ENCODE results near the gene CAPNS1. TPM values are rescaled to one million over a fixed set of nuclear protein-coding genes. Genes with fewer than 3 reads are reported as not detected.

The CAPNS1 gene
- total RNA-seq, 1 donor, result 398 TPM

DNA sequence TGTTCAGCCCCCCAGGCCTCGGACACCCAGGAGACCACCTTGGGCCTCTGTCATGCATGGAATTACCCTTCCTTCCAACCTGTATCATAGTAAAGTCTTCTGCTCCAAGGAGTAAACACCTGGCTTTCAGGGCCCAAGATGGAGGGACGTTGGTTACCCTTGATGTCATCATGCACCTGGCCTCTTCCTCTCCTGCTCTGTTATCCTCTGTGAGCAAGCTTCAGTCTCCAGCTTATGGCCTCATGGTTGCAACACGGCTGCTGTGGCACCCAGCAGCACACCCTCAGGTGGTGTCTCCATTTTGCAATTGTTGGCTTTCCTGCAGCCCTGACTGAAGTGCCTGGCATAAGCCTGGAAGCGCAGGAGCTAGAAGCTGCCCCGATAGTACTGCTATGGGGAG lies 32.9 kb upstream of the CAPNS1 start:
- no peak overlapping the region for H3K4me3 ChIP-seq (ENCODE audit: low read depth, low read length)
- DNase-seq (ENCODE audit: low read depth), result no peak
- TF ChIP-seq CTCF (IDR thresholded peaks at IDR 0.05; ENCODE audit: insufficient read depth, low read length), result no peak

- H3K4me3 ChIP-seq (ENCODE audit: low read depth, low read length), result no peak overlapping the region
- TF ChIP-seq CTCF (IDR thresholded peaks at IDR 0.05; ENCODE audit: insufficient read depth, low read length), result no peak
- no peak for DNase-seq (ENCODE audit: low read depth)
Measured at GRCh38 chr19:36108684-36109083, 31.2 kb upstream of the CAPNS1 start.

DNA sequence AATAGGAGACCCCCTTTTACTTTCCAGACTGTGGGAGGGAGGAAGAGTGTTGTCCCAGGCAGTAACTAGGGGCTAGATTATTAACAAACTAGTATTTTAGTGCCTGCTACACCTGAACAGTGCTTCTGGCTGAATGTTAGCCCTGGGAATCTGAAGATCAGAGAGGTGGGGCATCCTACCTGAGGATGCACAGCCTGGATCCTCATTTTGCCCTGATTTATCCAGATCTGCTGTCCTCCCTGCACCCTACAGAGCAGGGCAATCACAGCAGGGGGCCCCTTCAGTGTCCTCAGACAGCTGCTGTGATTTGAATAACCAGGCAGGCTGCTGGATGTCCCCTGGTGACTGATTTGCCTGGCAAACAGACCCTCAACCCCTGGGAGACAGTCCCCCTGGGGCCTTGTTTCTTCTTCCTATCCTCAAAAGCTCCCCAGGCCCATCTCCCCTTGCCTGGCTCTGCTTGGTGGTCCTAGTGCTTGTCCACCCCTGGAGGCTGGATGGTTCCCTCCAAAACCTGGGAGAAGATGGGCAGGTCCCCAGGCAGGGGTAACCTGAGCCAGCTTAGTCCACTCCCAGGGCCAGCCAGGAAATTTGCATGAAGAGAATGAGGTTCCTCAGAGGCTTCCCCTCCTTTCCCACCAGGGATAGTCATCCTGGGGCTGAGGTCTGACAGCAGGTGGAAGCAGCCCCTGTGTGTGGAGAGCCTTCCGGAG lies 29.2 kb upstream of the CAPNS1 start, which contains the start of gene OVOL3:
TSS of gene OVOL3 (plus strand) at position 657 of the 713 bp plus-strand sequence. CDS start 60 bp downstream, outside the sequence.
- no peak within 1 kb of the TSS for H3K4me3 ChIP-seq (ENCODE audit: low read depth, low read length)
- no peak for TF ChIP-seq CTCF (IDR thresholded peaks at IDR 0.05; ENCODE audit: insufficient read depth, low read length)
- no peak for DNase-seq (ENCODE audit: low read depth)

DNA sequence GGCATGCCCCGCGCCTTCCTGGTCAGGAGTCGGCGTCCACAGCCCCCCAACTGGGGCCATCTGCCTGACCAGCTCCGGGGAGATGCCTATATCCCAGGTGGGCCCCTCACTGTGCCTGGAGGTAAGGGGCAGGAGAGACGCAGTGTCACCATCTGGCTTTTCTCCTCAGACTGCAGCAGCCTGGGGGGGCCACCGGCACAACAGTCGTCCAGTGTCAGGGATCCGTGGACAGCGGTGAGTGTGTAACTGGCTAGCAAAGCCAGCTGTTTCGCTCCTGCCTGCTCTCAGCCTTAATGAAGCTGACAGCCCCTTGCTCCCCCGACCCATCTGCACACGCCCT lies 28.7 kb upstream of the CAPNS1 start:
- DNase-seq (ENCODE audit: low read depth), result no peak
- TF ChIP-seq CTCF (IDR thresholded peaks at IDR 0.05; ENCODE audit: insufficient read depth, low read length), result no peak

DNA sequence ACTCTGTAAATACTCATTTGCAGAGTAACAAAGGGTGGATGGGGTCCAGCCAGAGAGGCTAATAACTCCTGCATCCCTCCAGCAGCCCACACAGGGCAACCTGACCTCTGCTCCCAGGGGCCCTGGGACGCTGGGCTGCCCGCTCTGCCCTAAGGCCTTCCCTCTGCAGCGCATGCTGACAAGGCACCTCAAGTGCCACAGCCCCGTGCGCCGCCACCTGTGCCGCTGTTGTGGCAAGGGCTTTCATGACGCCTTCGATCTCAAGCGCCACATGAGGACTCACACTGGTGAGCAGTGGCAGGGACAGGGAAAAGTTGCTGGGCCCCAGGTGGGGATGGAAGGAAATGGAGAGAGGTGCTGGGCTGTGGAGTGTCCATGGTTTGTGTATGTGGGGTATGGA lies 27.2 kb upstream of the CAPNS1 start:
- no peak for DNase-seq (ENCODE audit: low read depth)
- no peak for TF ChIP-seq CTCF (IDR thresholded peaks at IDR 0.05; ENCODE audit: insufficient read depth, low read length)
- no peak overlapping the region for H3K4me3 ChIP-seq (ENCODE audit: low read depth, low read length)

More for the DNA sequence above, 28.7 kb upstream of the CAPNS1 start:
- no peak overlapping the region for H3K4me3 ChIP-seq (ENCODE audit: low read depth, low read length)

DNA sequence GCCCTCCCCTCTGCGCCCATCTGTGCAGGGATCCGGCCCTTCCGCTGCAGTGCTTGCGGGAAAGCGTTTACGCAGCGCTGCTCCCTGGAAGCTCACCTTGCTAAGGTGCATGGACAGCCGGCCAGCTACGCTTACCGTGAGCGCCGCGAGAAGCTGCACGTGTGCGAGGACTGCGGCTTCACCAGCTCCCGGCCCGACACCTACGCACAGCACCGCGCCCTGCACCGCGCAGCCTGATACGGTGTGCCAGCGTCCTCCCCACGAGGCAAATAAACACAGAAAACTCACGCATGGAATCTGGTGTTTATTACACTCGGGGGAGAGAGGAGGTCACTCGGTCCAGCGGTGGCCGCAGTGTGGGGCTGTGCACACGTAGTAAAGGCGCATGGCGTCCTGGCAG lies 26.4 kb upstream of the CAPNS1 start:
- peak overlapping the region; percentile 78 for H3K4me3 ChIP-seq (ENCODE audit: low read depth, low read length)
- no peak for DNase-seq (ENCODE audit: low read depth)
- TF ChIP-seq CTCF (IDR thresholded peaks at IDR 0.05; ENCODE audit: insufficient read depth, low read length), result no peak
